Caco-2 (cell line): Measurements from ENCODE around the gene GFAP. TPM values are rescaled to one million over a fixed set of nuclear protein-coding genes. Genes with fewer than 3 reads are reported as not detected.

ENCODE experiments used
- BruUV-seq: library from RNA; stranded (reverse); fragments of 400-500 nt; replicated peaks from 2 replicates; lab custom pipeline; 2021; lab: Mats Ljungman, UMichigan
- CTCF ChIA-PET: fragments of 300-600 bp; sonication (Branson Sonifier 250); formaldehyde crosslinking; loops from one replicate; lab custom pipeline; 2022; ENCODE audit warnings: antibody characterized with exemption; lab: Charles Lee
- POLR2A ChIA-PET: fragments of 300-600 bp; sonication (Branson Sonifier 250); formaldehyde crosslinking; loops from one replicate; lab custom pipeline; 2022; ENCODE audit warnings: antibody characterized with exemption; lab: Charles Lee
- DNase-seq, 2 experiments: peaks; one replicate each; pipeline versions ENCODE4 v3.0.0 to v3.0.0-alpha.2; 2020 to 2022
- H3K27me3 ChIP-seq: replicated peaks from 2 replicates; pipeline ENCODE4 v1.6.0; 2011; ENCODE audit warnings: low read length; ENCODE audit not compliant: control insufficient read depth, insufficient read depth
- H3K36me3 ChIP-seq: 2 replicates; pipeline ENCODE4 v1.5.1; 2011; ENCODE audit warnings: low read length; ENCODE audit not compliant: control insufficient read depth, insufficient read depth
- H3K4me1 ChIP-seq: fragments of 250-450 bp; sonication (Bioruptor Pico); 2 replicates; pipeline ENCODE4 v1.5.1; 2020; ENCODE audit warnings: mild to moderate bottlenecking
- H3K4me3 ChIP-seq: 2 replicates; pipeline ENCODE4 v1.5.1; 2011; ENCODE audit warnings: low read depth, mild to moderate bottlenecking, control low read depth, low read length
- H3K9me3 ChIP-seq: fragments of 250-450 bp; sonication (Bioruptor Pico); 2 replicates; pipeline ENCODE4 v1.5.1; 2020; ENCODE audit warnings: mild to moderate bottlenecking, moderate library complexity
- H3K27ac Mint-ChIP-seq: one replicate; pipeline ENCODE4 v1.8.0; 2022; ENCODE audit warnings: mixed read lengths; ENCODE audit not compliant: unreplicated experiment
- H3K27me3 Mint-ChIP-seq: one replicate; pipeline ENCODE4 v1.8.0; 2022; ENCODE audit warnings: mixed read lengths; ENCODE audit not compliant: insufficient read depth, unreplicated experiment
- H3K36me3 Mint-ChIP-seq: one replicate; pipeline ENCODE4 v1.8.0; 2022; ENCODE audit warnings: mild to moderate bottlenecking, mixed read lengths; ENCODE audit not compliant: insufficient read depth, unreplicated experiment
- H3K4me1 Mint-ChIP-seq: one replicate; pipeline ENCODE4 v1.8.0; 2022; ENCODE audit warnings: low read depth, mixed read lengths; ENCODE audit not compliant: unreplicated experiment
- H3K4me3 Mint-ChIP-seq: one replicate; pipeline ENCODE4 v1.8.0; 2022; ENCODE audit warnings: mild to moderate bottlenecking, moderate library complexity, mixed read lengths; ENCODE audit not compliant: unreplicated experiment
- H3K9me3 Mint-ChIP-seq: one replicate; pipeline ENCODE4 v1.8.0; 2022; ENCODE audit warnings: mixed read lengths; ENCODE audit not compliant: unreplicated experiment
- intact Hi-C: fragments of 100-400 bp; cut with micrococcal nuclease; formaldehyde crosslinking; loops from one replicate; pipeline ENCODE4 v1.10.0; 2022; ENCODE audit not compliant: unreplicated experiment
- total RNA-seq: library from RNA; stranded (reverse); gene quantifications from 2 replicates; pipeline ENCODE4 v1.2.3, GENCODE V29; 2022
- TF ChIP-seq, protein P1 (sequence below), 2 experiments: fragments of 200-600 bp in 1 of 2; IDR thresholded peaks; 1 replicate in 1 of 2; 2 replicates in 1 of 2; pipeline versions ENCODE4 v1.5.1 to v1.8.0; 2011 to 2022; ENCODE audit warnings: antibody characterized with exemption in 1 of 2, control low read depth in 1 of 2, inconsistent platforms in 1 of 2, low read depth in 1 of 2, low read length in 1 of 2, mild to moderate bottlenecking in 1 of 2, moderate library complexity in 1 of 2; ENCODE audit not compliant: insufficient read depth in 1 of 2, severe bottlenecking in 1 of 2, unreplicated experiment in 1 of 2

The GFAP gene
- total RNA-seq, 1 experiment from 2014 or later: not detected

GRCh38 chr17:44887971-44888954 is 27.0 kb downstream of the GFAP start:
- Histone ChIP-seq H3K4me3 (no peak overlapping the region), H3K36me3 (no peaks in the 10 kb centered on the region; the same call in 1 of the 2 replicates), H3K27me3 (no peaks in the 10 kb centered on the region), H3K9me3 (no peaks in the 10 kb centered on the region), H3K4me1 (0 out of 2 replicates have a peak, but pooled peaks cover 3% of the 10 kb centered on the region)
- no peaks in the 10 kb centered on the region for H3K4me1 Mint-ChIP-seq
- no peaks in the 10 kb centered on the region for H3K27me3 Mint-ChIP-seq
- TF ChIP-seq, protein P1, sequence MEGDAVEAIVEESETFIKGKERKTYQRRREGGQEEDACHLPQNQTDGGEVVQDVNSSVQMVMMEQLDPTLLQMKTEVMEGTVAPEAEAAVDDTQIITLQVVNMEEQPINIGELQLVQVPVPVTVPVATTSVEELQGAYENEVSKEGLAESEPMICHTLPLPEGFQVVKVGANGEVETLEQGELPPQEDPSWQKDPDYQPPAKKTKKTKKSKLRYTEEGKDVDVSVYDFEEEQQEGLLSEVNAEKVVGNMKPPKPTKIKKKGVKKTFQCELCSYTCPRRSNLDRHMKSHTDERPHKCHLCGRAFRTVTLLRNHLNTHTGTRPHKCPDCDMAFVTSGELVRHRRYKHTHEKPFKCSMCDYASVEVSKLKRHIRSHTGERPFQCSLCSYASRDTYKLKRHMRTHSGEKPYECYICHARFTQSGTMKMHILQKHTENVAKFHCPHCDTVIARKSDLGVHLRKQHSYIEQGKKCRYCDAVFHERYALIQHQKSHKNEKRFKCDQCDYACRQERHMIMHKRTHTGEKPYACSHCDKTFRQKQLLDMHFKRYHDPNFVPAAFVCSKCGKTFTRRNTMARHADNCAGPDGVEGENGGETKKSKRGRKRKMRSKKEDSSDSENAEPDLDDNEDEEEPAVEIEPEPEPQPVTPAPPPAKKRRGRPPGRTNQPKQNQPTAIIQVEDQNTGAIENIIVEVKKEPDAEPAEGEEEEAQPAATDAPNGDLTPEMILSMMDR (IDR thresholded peaks at IDR 0.05; ENCODE audit: insufficient read depth in 1 of 2, low read depth in 1 of 2, low read length in 1 of 2, severe bottlenecking in 1 of 2, unreplicated experiment in 1 of 2): no peak
- CTCF ChIA-PET: no interaction called here
- peaks cover 35% of the 10 kb centered on the region for H3K36me3 Mint-ChIP-seq
- intact Hi-C loops: no loop called here
- POLR2A ChIA-PET: no interaction called here
- H3K27ac Mint-ChIP-seq: no peak overlapping the region
- no peaks in the 10 kb centered on the region for H3K9me3 Mint-ChIP-seq
- no TSS peak for BruUV-seq
- no peak for DNase-seq
- H3K4me3 Mint-ChIP-seq: no peak overlapping the region

DNA sequence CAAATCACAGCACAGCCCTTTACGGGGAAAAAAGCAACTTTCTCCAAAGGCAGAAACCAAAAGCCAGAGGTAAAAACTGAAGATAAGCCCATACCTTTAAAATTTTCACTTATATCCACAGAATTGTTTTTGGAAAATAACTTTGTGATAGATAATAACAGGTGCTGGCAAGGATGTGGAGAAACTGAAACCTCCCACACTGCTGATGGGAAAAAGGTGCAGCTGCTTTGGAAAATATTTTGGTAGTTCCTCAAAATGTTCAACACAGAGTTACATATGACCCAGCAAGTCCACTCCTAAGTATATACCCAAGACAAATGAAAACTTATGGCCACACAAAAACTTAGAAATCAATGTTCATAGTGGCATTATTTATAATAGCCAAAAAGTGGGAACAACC is 28.3 kb downstream of the GFAP start:
- POLR2A ChIA-PET: no interaction called here
- Mint-ChIP-seq H3K4me1 (no peaks in the 10 kb centered on the region), H3K36me3 (peaks cover 42% of the 10 kb centered on the region), H3K27me3 (no peaks in the 10 kb centered on the region), H3K4me3 (no peak overlapping the region), H3K9me3 (no peaks in the 10 kb centered on the region), H3K27ac (no peak overlapping the region)
- Histone ChIP-seq H3K9me3 (no peaks in the 10 kb centered on the region), H3K27me3 (no peaks in the 10 kb centered on the region), H3K4me1 (0 out of 2 replicates have a peak, but pooled peaks cover 3% of the 10 kb centered on the region), H3K4me3 (no peak overlapping the region), H3K36me3 (no peaks in the 10 kb centered on the region; the same call in 1 of the 2 replicates)
- CTCF ChIA-PET: no interaction called here
- TF ChIP-seq, protein P1 (IDR thresholded peaks at IDR 0.05; ENCODE audit: insufficient read depth in 1 of 2, low read depth in 1 of 2, low read length in 1 of 2, severe bottlenecking in 1 of 2, unreplicated experiment in 1 of 2): no peak
- BruUV-seq: no TSS peak
- intact Hi-C loops: no loop called here
- DNase-seq: no peak

- Mint-ChIP-seq H3K36me3 (peaks cover 57% of the 10 kb centered on the region), H3K27me3 (no peaks in the 10 kb centered on the region), H3K27ac (no peak overlapping the region), H3K4me3 (no peak overlapping the region), H3K4me1 (no peaks in the 10 kb centered on the region), H3K9me3 (no peaks in the 10 kb centered on the region)
- ChIA-PET POLR2A (no interaction called here), CTCF (no interaction called here)
- Histone ChIP-seq H3K36me3 (no peaks in the 10 kb centered on the region; the same call in 1 of the 2 replicates), H3K27me3 (no peaks in the 10 kb centered on the region), H3K4me3 (no peak overlapping the region), H3K4me1 (0 out of 2 replicates have a peak, but pooled peaks cover 3% of the 10 kb centered on the region), H3K9me3 (no peaks in the 10 kb centered on the region)
- TF ChIP-seq, protein P1 (IDR thresholded peaks at IDR 0.05; ENCODE audit: insufficient read depth in 1 of 2, low read depth in 1 of 2, low read length in 1 of 2, severe bottlenecking in 1 of 2, unreplicated experiment in 1 of 2): no peak
- intact Hi-C loops: no loop called here
- no peak for DNase-seq
- no TSS peak for BruUV-seq
These were observed 30.4 kb downstream of the GFAP start for GRCh38 chr17:44884941-44885340.
